A549 (cell line): ENCODE measurements around the gene MED14. TPM values are rescaled to one million over a fixed set of nuclear protein-coding genes. Genes with fewer than 3 reads are reported as not detected.

Experiments used
- ATAC-seq, 2 experiments: fragments of 200-7000 bp in 1 of 2; fragments of >200 bp in 1 of 2; cut with Nextera tagmentation in 1 of 2; cut with Tn5 transposase in 1 of 2; 3 replicates each; pipeline versions ENCODE4 v1.8.0 to v1.9.1; 2018 to 2020; ENCODE audit warnings: mild to moderate bottlenecking in 1 of 2, moderate library complexity in 1 of 2
- CTCF ChIA-PET: fragments of 300-600 bp; sonication (Branson Sonifier 250); formaldehyde crosslinking; extraction: SDS; loops from one replicate; lab custom pipeline; 2021; ENCODE audit warnings: antibody characterized with exemption, inconsistent platforms; lab: Yijun Ruan, JAX
- POLR2A ChIA-PET: fragments of 350-600 bp; formaldehyde crosslinking; extraction: SDS; loops from one replicate; lab custom pipeline; 2021; ENCODE audit warnings: antibody characterized with exemption, inconsistent platforms; lab: Yijun Ruan, JAX
- DNase-seq, 2 experiments: peaks; one replicate each; pipeline versions ENCODE4 v3.0.0 to v3.0.0-alpha.2; 2011 to 2016; ENCODE audit warnings: low read depth in 1 of 2, low spot score in 1 of 2
- FAIRE-seq: peaks from 2 replicates; lab custom pipeline; 2011; peaks lifted over from hg19 to GRCh38; lab: Jason Lieb, UNC
- H3K27ac ChIP-seq, 2 experiments: fragments of >200 bp; sonication (Bioruptor Twin); formaldehyde crosslinking; 3 replicates each; pipeline ENCODE4 v1.5.1; 2016 to 2017
- H3K4me1 ChIP-seq: fragments of >200 bp; sonication (Bioruptor Twin); formaldehyde crosslinking; 3 replicates; pipeline ENCODE4 v1.6.1; 2016
- H3K4me2 ChIP-seq: fragments of >200 bp; sonication (Bioruptor Twin); formaldehyde crosslinking; 3 replicates; pipeline ENCODE4 v1.6.1; 2016
- H3K4me3 ChIP-seq: fragments of >200 bp; sonication (Bioruptor Twin); formaldehyde crosslinking; 3 replicates; pipeline ENCODE4 v1.5.1; 2016
- H3K9me3 ChIP-seq: fragments of >200 bp; sonication (Bioruptor Twin); formaldehyde crosslinking; 3 replicates; pipeline ENCODE4 v1.6.1; 2016
- ATOH8 ChIP-seq: fragments of 250-450 bp; sonication (Bioruptor Pico); IDR thresholded peaks from 2 replicates; pipeline ENCODE4 v1.5.0; 2020; ENCODE audit warnings: low read depth, mild to moderate bottlenecking, moderate library complexity
- BCL3 ChIP-seq: fragments of >200 bp; sonication (Bioruptor Twin); formaldehyde crosslinking; IDR thresholded peaks from 3 replicates; pipeline ENCODE4 v1.6.1; 2016
- BHLHE40 ChIP-seq: IDR thresholded peaks from 2 replicates; pipeline ENCODE4 v1.6.1; 2012; ENCODE audit warnings: low read depth, low read length, inconsistent platforms
- CBX2 ChIP-seq: fragments of 200-600 bp; sonication (generic); IDR thresholded peaks from 2 replicates; pipeline ENCODE4 v1.6.1; 2016; ENCODE audit warnings: low read depth, mild to moderate bottlenecking, borderline replicate concordance
- CBX8 ChIP-seq: fragments of 200-600 bp; sonication (generic); IDR thresholded peaks from 2 replicates; pipeline ENCODE4 v1.6.1; 2016
- CTCF ChIP-seq: fragments of >200 bp; sonication (Bioruptor Twin); formaldehyde crosslinking; IDR thresholded peaks from 3 replicates; pipeline ENCODE4 v1.5.1; 2016
- EP300 ChIP-seq, 2 experiments: fragments of >200 bp; sonication (Bioruptor Twin); formaldehyde crosslinking; IDR thresholded peaks; 2 replicates in 1 of 2; 3 replicates in 1 of 2; pipeline ENCODE4 v1.6.1; 2016 to 2017
- ESRRA ChIP-seq: fragments of 150-350 bp; IDR thresholded peaks from 2 replicates; pipeline ENCODE4 v1.6.1; 2014; ENCODE audit warnings: mild to moderate bottlenecking, low read length, borderline replicate concordance
- FOSB ChIP-seq: fragments of 250-450 bp; sonication (Bioruptor Pico); IDR thresholded peaks from 2 replicates; pipeline ENCODE4 v1.5.0; 2020; ENCODE audit warnings: mild to moderate bottlenecking, moderate library complexity
- FOSL2 ChIP-seq, 2 experiments: fragments of 450-650 bp in 1 of 2; fragments of >200 bp in 1 of 2; sonication (Bioruptor Twin) in 1 of 2; formaldehyde crosslinking; IDR thresholded peaks; 2 replicates each; pipeline versions ENCODE4 v1.5.0 to v1.6.1; 2016 to 2020; ENCODE audit warnings: mild to moderate bottlenecking in 1 of 2, moderate library complexity in 1 of 2
- HES2 ChIP-seq: fragments of >200 bp; sonication (Bioruptor Twin); formaldehyde crosslinking; IDR thresholded peaks from 2 replicates; pipeline ENCODE4 v1.6.1; 2016
- HEYL ChIP-seq: fragments of 250-450 bp; sonication (Bioruptor Pico); IDR thresholded peaks from 2 replicates; pipeline ENCODE4 v1.8.0; 2021; ENCODE audit warnings: mild to moderate bottlenecking, moderate library complexity
- HMGXB4 ChIP-seq: fragments of 250-450 bp; sonication (Bioruptor Pico); IDR thresholded peaks from 2 replicates; pipeline ENCODE4 v1.5.0; 2021; ENCODE audit warnings: mild to moderate bottlenecking, moderate library complexity, borderline replicate concordance
- HOXB13 ChIP-seq: fragments of 250-450 bp; sonication (Bioruptor Pico); IDR thresholded peaks from 2 replicates; pipeline ENCODE4 v1.5.0; 2020; ENCODE audit warnings: low read depth, mild to moderate bottlenecking, moderate library complexity
- MAFK ChIP-seq: fragments of 450-650 bp; IDR thresholded peaks from 2 replicates; pipeline ENCODE4 v1.6.1; 2014; ENCODE audit not compliant: partially characterized antibody
- MAX ChIP-seq: IDR thresholded peaks from 2 replicates; pipeline ENCODE4 v1.6.1; 2012
- NPAS2 ChIP-seq: fragments of 250-450 bp; sonication (Bioruptor Pico); IDR thresholded peaks from 2 replicates; pipeline ENCODE4 v1.8.0; 2022; ENCODE audit warnings: mild to moderate bottlenecking, moderate library complexity, borderline replicate concordance
- PHF8 ChIP-seq: fragments of 200-600 bp; sonication (generic); IDR thresholded peaks from 2 replicates; pipeline ENCODE4 v1.6.1; 2016; ENCODE audit warnings: low read depth, mild to moderate bottlenecking, antibody characterized with exemption, moderate library complexity, borderline replicate concordance
- POLR2A ChIP-seq: IDR thresholded peaks from 2 replicates; pipeline ENCODE4 v1.6.1; 2012; ENCODE audit warnings: mild to moderate bottlenecking, low read length
- POLR2AphosphoS2 ChIP-seq: conservative IDR thresholded peaks from 2 replicates; pipeline ENCODE4 v1.6.1; 2012; ENCODE audit warnings: low read length, improper control_type of control experiment, inconsistent platforms
- RAD21 ChIP-seq, 2 experiments: fragments of >200 bp in 1 of 2; sonication (Bioruptor Twin) in 1 of 2; formaldehyde crosslinking in 1 of 2; IDR thresholded peaks in 1 of 2; conservative IDR thresholded peaks in 1 of 2; 2 replicates in 1 of 2; 3 replicates in 1 of 2; pipeline ENCODE4 v1.6.1; 2012 to 2018; ENCODE audit warnings: inconsistent platforms in 1 of 2
- RARB ChIP-seq: fragments of 250-450 bp; sonication (Bioruptor Pico); IDR thresholded peaks from 2 replicates; pipeline ENCODE4 v1.8.0; 2021; ENCODE audit warnings: mild to moderate bottlenecking, moderate library complexity
- RCOR1 ChIP-seq: fragments of 150-350 bp; IDR thresholded peaks from 2 replicates; pipeline ENCODE4 v1.6.1; 2014; ENCODE audit warnings: antibody characterized with exemption, low read length, low read depth
- SREBF2 ChIP-seq: fragments of 450-650 bp; IDR thresholded peaks from 2 replicates; pipeline ENCODE4 v1.6.1; 2014; ENCODE audit warnings: mild to moderate bottlenecking, moderate library complexity
- TP53 ChIP-seq: fragments of 250-450 bp; sonication (Bioruptor Pico); IDR thresholded peaks from 2 replicates; pipeline ENCODE4 v1.5.0; 2021; ENCODE audit warnings: mild to moderate bottlenecking, moderate library complexity
- USF2 ChIP-seq: fragments of 450-650 bp; IDR thresholded peaks from 2 replicates; pipeline ENCODE4 v1.6.1; 2014; ENCODE audit warnings: antibody characterized with exemption
- ZC3H11A ChIP-seq: fragments of 450-650 bp; IDR thresholded peaks from 2 replicates; pipeline ENCODE4 v1.6.1; 2014; ENCODE audit warnings: antibody characterized with exemption, mild to moderate bottlenecking
- ZFP36 ChIP-seq: fragments of 450-650 bp; IDR thresholded peaks from 2 replicates; pipeline ENCODE4 v1.6.1; 2014; ENCODE audit warnings: borderline replicate concordance; ENCODE audit not compliant: partially characterized antibody
- ZSCAN20 ChIP-seq: fragments of 250-450 bp; sonication (Bioruptor Pico); IDR thresholded peaks from 2 replicates; pipeline ENCODE4 v1.8.0; 2022; ENCODE audit warnings: mild to moderate bottlenecking, moderate library complexity
- WGBS: methylation state at CpG from one replicate; pipeline ENCODE4 v1.1.6; 2017; ENCODE audit errors: missing lambda C conversion rate; 5-methylcytosine and 5-hydroxymethylcytosine counted together
- polyA plus RNA-seq, 4 experiments: library from polyadenylated mRNA; depleted of rRNA in 3 of 4; stranded (reverse); fragments of >200 nt; fragmentation: RNase III in 1 of 4; extraction: RNeasy Plus Mini Kit Qiagen cat#74134 plus additional on column Dnase treatment in 1 of 4; gene quantifications; 2 replicates in 3 of 4; 3 replicates in 1 of 4; pipeline ENCODE4 v1.2.3, GENCODE V29; 2011 to 2017

Gene MED14
- polyA plus RNA-seq, 2 of the 4 experiments (the other 2 are of a cell fraction) = 26.8 to 62.0 TPM

GRCh38 chrX:40628506-40628905 is 106.8 kb downstream of the MED14 start:
- Histone ChIP-seq H3K27ac (no peak overlapping the region), H3K4me2 (no peak overlapping the region), H3K4me3 (no peak overlapping the region), H3K4me1 (no peaks in the 10 kb centered on the region), H3K9me3 (no peaks in the 10 kb centered on the region)
- WGBS = 94% methylated on average over 5 of the region's 5 CpGs
- ATAC-seq (no peak), FAIRE-seq (no peak), DNase-seq (no peak)
- POLR2A ChIA-PET = no interaction called here
- CTCF ChIA-PET = no interaction called here
- TF ChIP-seq CTCF (no peak), NPAS2 (CRISPR knock-in tag) (no peak), RAD21 (conservative IDR thresholded peaks at IDR 0.05 in 1 of 2, IDR thresholded peaks at IDR 0.05 in 1 of 2) (no peak), TP53 (no peak), ZFP36 (no peak), FOSL2 (IDR thresholded peaks at IDR 0.05) (no peak), FOSL2 (CRISPR knock-in tag; IDR thresholded peaks at IDR 0.05) (no peak), POLR2A (no peak), HOXB13 (CRISPR knock-in tag) (no peak), ZSCAN20 (CRISPR knock-in tag) (no peak), POLR2AphosphoS2 (no peak), ZC3H11A (no peak), EP300 (IDR thresholded peaks at IDR 0.05) (no peak)

GRCh38 chrX:40625294-40625693 is 110.0 kb downstream of the MED14 start:
- CTCF ChIA-PET = no interaction called here
- POLR2A ChIA-PET = no interaction called here
- Histone ChIP-seq H3K4me1 (no peaks in the 10 kb centered on the region), H3K9me3 (no peaks in the 10 kb centered on the region), H3K4me2 (no peak overlapping the region), H3K4me3 (no peak overlapping the region), H3K27ac (no peak overlapping the region)
- DNase-seq (no peak), ATAC-seq (no peak), FAIRE-seq (no peak)
- WGBS = 90% methylated on average over 4 of the region's 4 CpGs
- TF ChIP-seq NPAS2 (CRISPR knock-in tag) = no peak
- TF ChIP-seq CBX2 = no peak
- TF ChIP-seq HEYL (CRISPR knock-in tag) = no peak

GRCh38 chrX:40623665-40624064 is 111.7 kb downstream of the MED14 start:
- no peak for DNase-seq
- WGBS = 98% methylated on average over 30 of the region's 32 CpGs
- POLR2A ChIA-PET = no interaction called here
- Histone ChIP-seq H3K4me1 (no peaks in the 10 kb centered on the region), H3K4me2 (no peak overlapping the region), H3K4me3 (no peak overlapping the region), H3K9me3 (no peaks in the 10 kb centered on the region), H3K27ac (no peak overlapping the region)
- no peak for FAIRE-seq
- no peak for ATAC-seq
- CTCF ChIA-PET = interaction anchor here (1.2 kb wide), 1 partner anchor 80 kb away, joined by 3 read pairs; no protein-coding TSS in a partner anchor
- TF ChIP-seq ATOH8 (CRISPR knock-in tag) (no peak), CBX8 (no peak), HES2 (no peak), MAFK (no peak), USF2 (no peak), RCOR1 (no peak), FOSB (CRISPR knock-in tag) (no peak), BHLHE40 (no peak), ZFP36 (no peak), BCL3 (no peak), MAX (no peak), PHF8 (no peak), ESRRA (no peak), HMGXB4 (CRISPR knock-in tag) (no peak), SREBF2 (no peak), HOXB13 (CRISPR knock-in tag) (no peak), HEYL (CRISPR knock-in tag) (no peak), RARB (CRISPR knock-in tag) (no peak)
